ENCODE measurements around the gene DNAH2.

Gene DNAH2

DNA sequence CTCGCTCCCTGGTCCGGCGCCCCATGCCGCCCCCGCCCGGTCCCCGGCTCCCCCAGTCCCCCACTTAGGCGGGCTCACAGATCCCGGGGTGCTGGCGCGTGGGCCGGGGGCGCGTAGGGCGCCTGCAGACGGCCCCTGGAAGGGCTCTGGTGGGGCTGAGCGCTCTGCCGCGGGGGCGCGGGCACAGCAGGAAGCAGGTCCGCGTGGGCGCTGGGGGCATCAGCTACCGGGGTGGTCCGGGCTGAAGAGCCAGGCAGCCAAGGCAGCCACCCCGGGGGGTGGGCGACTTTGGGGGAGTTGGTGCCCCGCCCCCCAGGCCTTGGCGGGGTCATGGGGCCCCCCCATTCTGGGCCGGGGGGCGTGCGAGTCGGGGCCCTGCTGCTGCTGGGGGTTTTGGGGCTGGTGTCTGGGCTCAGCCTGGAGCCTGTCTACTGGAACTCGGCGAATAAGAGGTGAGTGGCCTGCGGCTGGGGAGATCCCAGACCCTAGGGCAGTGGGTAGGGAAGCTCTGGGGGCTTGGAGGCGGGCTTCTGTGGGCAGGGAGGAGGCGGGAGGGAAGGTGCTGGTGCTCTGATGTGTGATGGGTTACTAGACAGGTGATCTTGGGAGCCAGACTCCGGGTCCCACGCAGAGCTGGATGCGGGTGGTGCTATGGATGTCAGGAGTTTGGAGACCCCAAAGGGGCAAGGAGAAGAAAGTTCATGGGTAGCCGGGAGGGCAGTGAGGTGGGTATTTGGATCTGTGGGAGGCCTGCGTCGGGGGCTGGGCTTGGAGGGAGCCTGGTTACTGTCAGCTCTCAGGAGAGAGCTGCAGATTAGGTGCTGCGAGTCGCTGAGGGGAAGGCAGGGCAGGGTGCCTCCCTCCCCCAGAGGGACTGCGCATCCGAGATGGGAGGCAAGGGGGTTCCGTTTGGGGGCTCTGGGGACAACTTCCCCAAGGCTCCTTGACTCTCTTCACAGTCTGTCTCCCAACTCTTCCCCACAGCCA is 12.0 kb upstream of the DNAH2 start:
- no peak for DNase-seq (ENCODE audit: low spot score)
- TF ChIP-seq, protein P1, sequence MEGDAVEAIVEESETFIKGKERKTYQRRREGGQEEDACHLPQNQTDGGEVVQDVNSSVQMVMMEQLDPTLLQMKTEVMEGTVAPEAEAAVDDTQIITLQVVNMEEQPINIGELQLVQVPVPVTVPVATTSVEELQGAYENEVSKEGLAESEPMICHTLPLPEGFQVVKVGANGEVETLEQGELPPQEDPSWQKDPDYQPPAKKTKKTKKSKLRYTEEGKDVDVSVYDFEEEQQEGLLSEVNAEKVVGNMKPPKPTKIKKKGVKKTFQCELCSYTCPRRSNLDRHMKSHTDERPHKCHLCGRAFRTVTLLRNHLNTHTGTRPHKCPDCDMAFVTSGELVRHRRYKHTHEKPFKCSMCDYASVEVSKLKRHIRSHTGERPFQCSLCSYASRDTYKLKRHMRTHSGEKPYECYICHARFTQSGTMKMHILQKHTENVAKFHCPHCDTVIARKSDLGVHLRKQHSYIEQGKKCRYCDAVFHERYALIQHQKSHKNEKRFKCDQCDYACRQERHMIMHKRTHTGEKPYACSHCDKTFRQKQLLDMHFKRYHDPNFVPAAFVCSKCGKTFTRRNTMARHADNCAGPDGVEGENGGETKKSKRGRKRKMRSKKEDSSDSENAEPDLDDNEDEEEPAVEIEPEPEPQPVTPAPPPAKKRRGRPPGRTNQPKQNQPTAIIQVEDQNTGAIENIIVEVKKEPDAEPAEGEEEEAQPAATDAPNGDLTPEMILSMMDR (IDR thresholded peaks at IDR 0.05; ENCODE audit: extremely low read depth, missing control alignments): no peak

DNA sequence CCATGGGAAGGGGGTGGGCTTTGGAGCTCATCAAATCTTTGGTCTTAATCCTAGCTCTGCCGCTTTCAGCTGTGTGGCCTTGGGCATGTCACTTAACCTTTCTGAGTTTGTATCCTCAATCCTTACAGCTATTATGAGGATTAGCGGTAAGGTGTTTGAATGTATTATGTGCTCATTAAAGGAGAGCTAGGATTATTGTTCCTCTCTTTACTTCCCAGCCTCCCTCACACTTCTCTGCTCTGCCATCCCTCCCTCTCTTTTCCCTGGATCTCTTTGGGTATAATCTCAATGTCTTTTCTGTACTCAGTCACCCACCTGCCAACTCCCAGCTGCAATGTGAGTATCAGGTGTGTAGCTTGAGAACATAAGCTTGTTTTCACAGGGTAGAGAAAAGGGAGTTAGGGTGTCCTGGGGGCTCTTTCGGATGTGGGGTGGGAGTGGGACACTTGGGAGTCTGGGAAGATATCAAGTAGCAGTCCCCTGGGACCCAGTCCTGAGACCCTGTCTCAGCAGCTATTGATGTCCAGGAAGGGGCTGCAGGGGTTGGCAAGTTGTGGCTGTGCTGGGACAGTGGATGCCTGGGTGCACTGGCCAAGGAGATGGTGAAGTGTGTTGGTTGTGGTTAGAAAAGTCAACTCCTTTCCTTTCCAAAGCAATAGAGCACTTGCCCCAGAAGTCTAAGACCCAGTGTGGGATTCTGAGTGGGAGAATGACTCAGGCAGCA is 10.8 kb upstream of the DNAH2 start:
- no peak for DNase-seq (ENCODE audit: low spot score)
- TF ChIP-seq, protein P1 (IDR thresholded peaks at IDR 0.05; ENCODE audit: extremely low read depth, missing control alignments): no peak

DNA sequence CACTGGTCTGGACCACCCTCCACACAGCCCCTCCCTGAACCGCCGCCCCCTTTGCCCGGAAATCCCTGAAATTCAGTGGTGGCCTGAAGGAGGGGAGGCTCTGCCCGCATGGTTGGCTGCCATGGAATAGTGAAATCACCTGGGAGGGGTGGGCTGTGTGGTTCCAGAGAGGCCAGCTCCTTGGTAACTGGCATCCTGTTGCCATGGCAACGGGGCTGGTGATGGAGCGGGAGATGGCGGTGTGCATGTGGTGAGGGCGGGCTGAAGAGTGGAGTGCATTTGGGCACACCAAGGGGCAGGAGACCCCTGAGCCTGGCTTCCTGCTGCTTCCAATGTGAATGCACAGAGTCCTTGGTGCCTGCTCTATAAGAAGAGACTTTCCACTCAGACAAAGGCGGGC is 10.1 kb upstream of the DNAH2 start:
- no peak for DNase-seq (ENCODE audit: low spot score)
- TF ChIP-seq, protein P1 (IDR thresholded peaks at IDR 0.05; ENCODE audit: extremely low read depth, missing control alignments): no peak

DNA sequence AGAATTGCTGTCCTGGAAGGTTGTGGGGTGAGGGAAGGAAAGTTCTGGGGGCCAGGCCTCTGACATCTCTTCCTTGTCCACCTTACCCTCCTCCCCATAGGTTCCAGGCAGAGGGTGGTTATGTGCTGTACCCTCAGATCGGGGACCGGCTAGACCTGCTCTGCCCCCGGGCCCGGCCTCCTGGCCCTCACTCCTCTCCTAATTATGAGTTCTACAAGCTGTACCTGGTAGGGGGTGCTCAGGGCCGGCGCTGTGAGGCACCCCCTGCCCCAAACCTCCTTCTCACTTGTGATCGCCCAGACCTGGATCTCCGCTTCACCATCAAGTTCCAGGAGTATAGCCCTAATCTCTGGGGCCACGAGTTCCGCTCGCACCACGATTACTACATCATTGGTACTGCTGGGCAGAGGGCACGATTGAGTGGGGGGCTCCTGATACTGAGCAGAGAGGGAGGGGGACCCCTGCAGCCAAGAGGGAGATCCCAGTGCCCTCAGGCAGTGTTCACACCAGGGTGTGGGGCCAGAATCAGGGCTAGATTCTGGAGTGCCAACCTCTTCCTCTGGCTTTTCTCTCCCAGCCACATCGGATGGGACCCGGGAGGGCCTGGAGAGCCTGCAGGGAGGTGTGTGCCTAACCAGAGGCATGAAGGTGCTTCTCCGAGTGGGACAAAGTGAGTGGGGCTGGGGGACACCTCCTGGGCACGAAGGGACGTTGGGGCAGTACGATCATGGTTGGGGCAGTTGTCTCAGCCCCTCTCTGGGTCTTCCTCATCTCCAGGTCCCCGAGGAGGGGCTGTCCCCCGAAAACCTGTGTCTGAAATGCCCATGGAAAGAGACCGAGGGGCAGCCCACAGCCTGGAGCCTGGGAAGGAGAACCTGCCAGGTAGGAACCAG is 9.4 kb upstream of the DNAH2 start:
- DNase-seq (ENCODE audit: low spot score): no peak

DNA sequence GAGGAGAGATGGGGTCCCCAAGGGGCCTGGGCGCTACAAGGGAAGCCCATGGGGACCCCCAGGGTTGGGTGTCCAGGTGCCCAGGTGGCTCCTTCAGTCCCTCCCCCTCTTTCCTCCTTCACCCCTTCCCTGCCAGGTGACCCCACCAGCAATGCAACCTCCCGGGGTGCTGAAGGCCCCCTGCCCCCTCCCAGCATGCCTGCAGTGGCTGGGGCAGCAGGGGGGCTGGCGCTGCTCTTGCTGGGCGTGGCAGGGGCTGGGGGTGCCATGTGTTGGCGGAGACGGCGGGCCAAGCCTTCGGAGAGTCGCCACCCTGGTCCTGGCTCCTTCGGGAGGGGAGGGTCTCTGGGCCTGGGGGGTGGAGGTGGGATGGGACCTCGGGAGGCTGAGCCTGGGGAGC is 8.5 kb upstream of the DNAH2 start:
- no peak for DNase-seq (ENCODE audit: low spot score)
- TF ChIP-seq, protein P1 (IDR thresholded peaks at IDR 0.05; ENCODE audit: extremely low read depth, missing control alignments): no peak

More for the DNA sequence above, 9.4 kb upstream of the DNAH2 start:
- TF ChIP-seq, protein P1 (IDR thresholded peaks at IDR 0.05; ENCODE audit: extremely low read depth, missing control alignments): no peak

DNA sequence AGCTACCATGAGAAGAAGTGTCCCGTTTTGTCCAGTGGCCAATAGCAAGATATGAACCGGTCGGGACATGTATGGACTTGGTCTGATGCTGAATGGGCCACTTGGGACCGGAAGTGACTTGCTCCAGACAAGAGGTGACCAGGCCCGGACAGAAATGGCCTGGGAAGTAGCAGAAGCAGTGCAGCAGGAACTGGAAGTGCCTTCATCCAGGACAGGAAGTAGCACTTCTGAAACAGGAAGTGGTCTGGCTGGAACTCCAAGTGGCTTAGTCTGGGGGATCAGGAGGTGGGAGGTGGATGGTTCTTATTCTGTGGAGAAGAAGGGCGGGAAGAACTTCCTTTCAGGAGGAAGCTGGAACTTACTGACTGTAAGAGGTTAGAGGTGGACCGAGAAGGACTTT is 7.2 kb upstream of the DNAH2 start:
- TF ChIP-seq, protein P1 (IDR thresholded peaks at IDR 0.05; ENCODE audit: extremely low read depth, missing control alignments): no peak

More for the DNA sequence above, 7.2 kb upstream of the DNAH2 start:
- no peak for DNase-seq (ENCODE audit: low spot score)

Data from GM20000 (cell line).